ENCODE measurements around the gene ASB11.
"Not testable (repeated sequence)": the region's sequence is repeated elsewhere in the genome, so short reads cannot be mapped to it uniquely, and the experiment has no call there.

Gene ASB11

DNA sequence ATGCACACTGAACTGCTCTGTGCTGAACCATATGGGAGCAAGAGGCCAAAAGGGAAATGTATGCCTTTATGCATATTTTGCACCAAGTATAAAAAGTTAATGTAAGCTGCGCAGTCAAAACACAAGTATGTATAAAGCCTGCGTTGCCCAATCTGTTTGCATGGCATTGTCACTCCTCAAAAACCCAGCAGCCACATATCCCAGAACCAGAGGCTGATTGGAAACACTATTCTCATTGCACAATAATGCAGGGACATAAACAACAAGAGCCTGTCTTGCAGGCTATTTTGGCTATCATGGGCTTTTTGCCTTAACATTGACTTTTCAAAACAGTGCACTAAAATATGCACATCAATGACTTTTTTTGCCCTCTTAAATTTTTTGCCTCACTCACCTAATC, 40.5 kb downstream of the ASB11 start:
- DNase-seq (ENCODE audit: extremely low spot score), result no peak
- POLR2A ChIA-PET, result no interaction called here
- no peak for TF ChIP-seq SUZ12 (IDR thresholded peaks at IDR 0.05)
- TF ChIP-seq LEF1 (IDR thresholded peaks at IDR 0.05; ENCODE audit: borderline replicate concordance), result no peak
- no peak for TF ChIP-seq FOXA1 (IDR thresholded peaks at IDR 0.05)
- CTCF ChIA-PET, result no interaction called here

DNA sequence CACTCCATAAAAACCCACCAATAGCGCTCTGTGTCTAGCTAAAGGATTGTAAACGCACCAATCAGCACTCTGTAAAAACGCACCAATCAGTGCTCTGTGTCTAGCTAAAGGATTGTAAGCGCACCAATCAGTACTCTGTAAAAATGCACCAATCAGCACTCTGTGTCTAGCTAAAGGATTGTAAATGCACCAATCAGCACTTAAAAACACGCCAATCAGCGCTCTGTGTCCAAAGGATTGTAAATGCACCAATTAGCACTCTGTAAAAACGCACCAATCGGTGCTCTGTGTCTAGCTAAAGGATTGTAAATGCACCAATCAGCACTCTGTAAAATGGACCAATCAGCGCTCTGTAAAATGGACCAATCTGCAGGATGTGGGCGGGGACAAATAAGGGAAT, 42.2 kb downstream of the ASB11 start:
- CTCF ChIA-PET; POLR2A ChIA-PET; DNase-seq (ENCODE audit: extremely low spot score): not testable (repeated sequence)

DNA sequence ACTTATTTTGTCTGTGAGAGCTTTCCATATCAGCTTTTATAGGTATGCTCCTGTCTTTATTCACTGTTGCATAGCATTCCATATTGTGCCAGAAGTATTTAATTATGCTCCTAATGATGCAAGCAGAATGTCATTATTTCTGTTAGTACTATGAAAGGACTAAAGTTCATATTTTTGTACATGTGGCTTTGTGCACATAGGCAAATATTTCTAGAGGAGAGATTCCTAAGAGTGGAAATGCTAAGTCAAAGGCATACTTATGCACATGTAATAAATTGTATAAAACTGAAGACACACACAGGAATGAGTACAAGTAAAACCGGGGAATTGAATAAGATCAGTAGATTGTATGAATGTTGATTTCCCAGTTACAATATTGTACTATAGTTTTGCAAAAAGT, 43.7 kb downstream of the ASB11 start:
- CTCF ChIA-PET, result no interaction called here
- no peak for TF ChIP-seq FOXA1 (IDR thresholded peaks at IDR 0.05)
- TF ChIP-seq NFRKB (IDR thresholded peaks at IDR 0.05), result no peak
- TF ChIP-seq, protein P1, sequence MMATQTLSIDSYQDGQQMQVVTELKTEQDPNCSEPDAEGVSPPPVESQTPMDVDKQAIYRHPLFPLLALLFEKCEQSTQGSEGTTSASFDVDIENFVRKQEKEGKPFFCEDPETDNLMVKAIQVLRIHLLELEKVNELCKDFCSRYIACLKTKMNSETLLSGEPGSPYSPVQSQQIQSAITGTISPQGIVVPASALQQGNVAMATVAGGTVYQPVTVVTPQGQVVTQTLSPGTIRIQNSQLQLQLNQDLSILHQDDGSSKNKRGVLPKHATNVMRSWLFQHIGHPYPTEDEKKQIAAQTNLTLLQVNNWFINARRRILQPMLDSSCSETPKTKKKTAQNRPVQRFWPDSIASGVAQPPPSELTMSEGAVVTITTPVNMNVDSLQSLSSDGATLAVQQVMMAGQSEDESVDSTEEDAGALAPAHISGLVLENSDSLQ (IDR thresholded peaks at IDR 0.05), result no peak
- no peak for TF ChIP-seq L3MBTL2 (conservative IDR thresholded peaks at IDR 0.05)

DNA sequence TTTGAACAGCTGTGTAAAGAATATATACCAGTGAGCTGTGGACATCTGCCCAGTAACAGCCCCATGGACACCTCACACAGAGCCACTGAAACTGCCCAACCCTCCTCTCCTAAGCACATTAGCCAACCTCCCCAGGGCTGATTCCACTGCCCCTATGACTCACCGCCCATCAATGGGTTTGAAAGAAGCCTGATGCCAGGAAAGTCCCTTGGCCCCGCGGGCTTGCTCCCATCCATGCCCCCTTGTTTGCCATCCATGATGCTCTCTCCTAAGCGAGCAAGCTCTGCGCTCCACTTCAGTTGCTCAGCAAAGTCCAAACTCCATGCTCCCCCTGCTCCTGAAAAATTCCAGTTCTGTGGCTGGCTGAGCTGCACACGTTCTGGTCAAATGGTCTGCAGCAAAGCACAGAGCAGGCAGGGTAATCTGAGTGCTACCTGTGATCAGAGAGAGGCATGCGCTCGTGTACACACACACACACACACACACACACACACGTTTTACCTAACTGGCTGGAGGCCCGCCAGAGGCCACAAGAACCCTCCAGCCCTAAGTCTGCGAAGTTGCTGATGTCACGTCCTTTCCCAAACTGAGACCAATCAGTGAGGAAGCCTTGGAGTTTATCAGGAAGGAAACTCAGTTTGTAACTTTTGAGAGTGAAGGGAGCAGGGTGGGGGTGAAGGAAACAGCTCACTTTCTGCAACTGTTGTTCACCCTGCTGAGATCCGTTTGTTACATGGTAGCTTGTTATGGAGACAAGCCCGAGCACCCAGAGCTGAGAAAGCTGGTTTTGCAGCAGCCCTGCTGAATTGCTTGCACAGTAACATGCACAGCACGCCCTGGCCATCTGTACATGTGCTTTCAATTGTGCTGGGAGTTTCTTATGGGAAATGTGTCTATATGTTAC, 45.6 kb downstream of the ASB11 start, which contains the start of gene ASB9:
ASB9 (minus strand) TSS at position 466 of the 904 bp plus-strand sequence; CDS start at position 257, 209 bp downstream.
- no peak for DNase-seq (ENCODE audit: extremely low spot score)
- POLR2A ChIA-PET, result no interaction called here

More for the DNA sequence above, 43.7 kb downstream of the ASB11 start:
- POLR2A ChIA-PET, result no interaction called here
- no peak for DNase-seq (ENCODE audit: extremely low spot score)

DNA sequence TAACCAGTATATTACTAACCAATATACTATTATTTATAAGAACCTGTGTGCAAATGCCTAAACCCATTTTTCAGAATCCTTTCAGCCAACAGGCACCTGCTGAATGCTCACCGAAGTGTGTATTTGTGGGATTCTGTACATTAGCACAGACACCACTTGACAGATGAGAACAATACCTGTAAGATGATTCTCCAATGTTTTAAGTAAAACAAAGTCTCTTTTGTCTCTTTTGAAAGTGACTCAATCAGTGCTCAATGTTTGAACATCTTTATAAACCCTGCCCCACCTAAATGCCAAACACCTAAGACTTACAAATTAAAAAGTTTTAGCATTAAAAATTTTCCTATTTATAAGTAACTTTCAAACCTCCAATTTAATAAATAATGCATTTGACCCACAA, 46.3 kb downstream of the ASB11 start:
- TF ChIP-seq FOXM1 (IDR thresholded peaks at IDR 0.05; ENCODE audit: borderline replicate concordance) (no peak), FOXK2 (IDR thresholded peaks at IDR 0.05) (no peak), BHLHE40 (IDR thresholded peaks at IDR 0.05; ENCODE audit: borderline replicate concordance) (no peak), ZNF384 (IDR thresholded peaks at IDR 0.05) (no peak), SP1 (IDR thresholded peaks at IDR 0.05) (no peak), LEF1 (IDR thresholded peaks at IDR 0.05; ENCODE audit: borderline replicate concordance) (no peak), L3MBTL2 (conservative IDR thresholded peaks at IDR 0.05) (no peak)
- ChIA-PET POLR2A (no interaction called here), CTCF (no interaction called here)
- no peak for DNase-seq (ENCODE audit: extremely low spot score)

More for the DNA sequence above, 45.6 kb downstream of the ASB11 start, which contains the start of gene ASB9:
- CTCF ChIA-PET, result no interaction called here
- TF ChIP-seq ZNF384 (IDR thresholded peaks at IDR 0.05) (no peak), SP1 (IDR thresholded peaks at IDR 0.05) (no peak), CTBP1 (IDR thresholded peaks at IDR 0.05; ENCODE audit: borderline replicate concordance) (no peak), NFRKB (IDR thresholded peaks at IDR 0.05) (no peak), ARNT (IDR thresholded peaks at IDR 0.05) (no peak), TARDBP (IDR thresholded peaks at IDR 0.05) (no peak), FOXK2 (IDR thresholded peaks at IDR 0.05) (no peak), BHLHE40 (IDR thresholded peaks at IDR 0.05; ENCODE audit: borderline replicate concordance) (no peak), SUZ12 (IDR thresholded peaks at IDR 0.05) (no peak), L3MBTL2 (conservative IDR thresholded peaks at IDR 0.05) (no peak), FOXA1 (IDR thresholded peaks at IDR 0.05) (no peak), FOXM1 (IDR thresholded peaks at IDR 0.05; ENCODE audit: borderline replicate concordance) (no peak), ELF4 (IDR thresholded peaks at IDR 0.05) (no peak), LEF1 (IDR thresholded peaks at IDR 0.05; ENCODE audit: borderline replicate concordance) (no peak), HDGF (IDR thresholded peaks at IDR 0.05; ENCODE audit: borderline replicate concordance) (no peak)
- TF ChIP-seq, protein P1 (IDR thresholded peaks at IDR 0.05), result no peak

DNA sequence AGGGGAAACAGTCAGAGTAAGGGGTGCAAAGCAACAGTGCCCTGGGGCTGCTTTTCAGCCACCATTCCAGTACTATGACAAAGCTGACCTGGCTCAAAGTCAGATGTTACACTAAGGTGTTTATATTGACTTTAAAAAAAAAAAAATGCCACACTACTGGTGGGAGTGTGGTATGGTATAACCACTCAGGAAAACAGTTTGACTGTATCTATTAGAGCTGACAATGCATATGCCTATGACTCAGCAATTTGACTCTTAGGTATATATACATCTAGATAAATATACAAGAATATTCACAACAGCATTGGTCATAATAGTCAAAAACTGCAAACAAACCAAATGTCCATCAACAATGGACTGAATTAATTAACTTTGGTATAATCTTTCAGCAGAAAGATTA, 60.6 kb downstream of the ASB11 start:
- DNase-seq (ENCODE audit: extremely low spot score), result no peak
- TF ChIP-seq ZNF384 (IDR thresholded peaks at IDR 0.05), result no peak
- no peak for TF ChIP-seq SP1 (IDR thresholded peaks at IDR 0.05)
- no peak for TF ChIP-seq FOXM1 (IDR thresholded peaks at IDR 0.05; ENCODE audit: borderline replicate concordance)
- TF ChIP-seq TARDBP (IDR thresholded peaks at IDR 0.05), result no peak
- TF ChIP-seq HDGF (IDR thresholded peaks at IDR 0.05; ENCODE audit: borderline replicate concordance), result no peak
- TF ChIP-seq FOXA1 (IDR thresholded peaks at IDR 0.05), result no peak
- no peak for TF ChIP-seq BHLHE40 (IDR thresholded peaks at IDR 0.05; ENCODE audit: borderline replicate concordance)
- TF ChIP-seq NFRKB (IDR thresholded peaks at IDR 0.05), result no peak
- no peak for TF ChIP-seq L3MBTL2 (conservative IDR thresholded peaks at IDR 0.05)
- no peak for TF ChIP-seq ELF4 (IDR thresholded peaks at IDR 0.05)
- TF ChIP-seq LEF1 (IDR thresholded peaks at IDR 0.05; ENCODE audit: borderline replicate concordance), result no peak
- TF ChIP-seq, protein P1 (IDR thresholded peaks at IDR 0.05), result no peak
- TF ChIP-seq ARNT (IDR thresholded peaks at IDR 0.05), result no peak
- no peak for TF ChIP-seq SUZ12 (IDR thresholded peaks at IDR 0.05)
- TF ChIP-seq CTBP1 (IDR thresholded peaks at IDR 0.05; ENCODE audit: borderline replicate concordance), result no peak
- POLR2A ChIA-PET, result no interaction called here
- CTCF ChIA-PET, result no interaction called here

DNA sequence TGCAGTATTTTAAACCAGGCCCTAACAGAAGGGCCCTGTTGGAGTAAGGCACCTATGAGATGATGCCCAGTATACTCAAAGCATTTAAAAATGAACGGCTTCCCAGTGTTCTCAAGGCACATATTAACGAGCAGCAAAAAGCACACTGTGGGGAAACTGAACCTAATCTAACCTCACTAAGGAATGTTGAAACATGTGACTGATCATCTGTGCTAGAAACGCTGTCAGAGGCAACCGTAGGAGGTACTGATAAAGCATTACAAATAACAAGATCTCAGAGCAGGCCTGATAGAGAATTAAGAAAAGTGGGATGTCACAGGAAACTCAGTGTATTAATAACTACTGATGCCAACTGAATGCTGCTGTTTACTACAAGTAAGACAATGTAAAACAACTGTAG, 69.5 kb downstream of the ASB11 start:
- DNase-seq (ENCODE audit: extremely low spot score), result no peak
- ChIA-PET CTCF (no interaction called here), POLR2A (no interaction called here)
- no peak for TF ChIP-seq SUZ12 (IDR thresholded peaks at IDR 0.05)
- no peak for TF ChIP-seq SP1 (IDR thresholded peaks at IDR 0.05)
- no peak for TF ChIP-seq CTBP1 (IDR thresholded peaks at IDR 0.05; ENCODE audit: borderline replicate concordance)
- no peak for TF ChIP-seq ELF4 (IDR thresholded peaks at IDR 0.05)
- no peak for TF ChIP-seq FOXM1 (IDR thresholded peaks at IDR 0.05; ENCODE audit: borderline replicate concordance)
- TF ChIP-seq L3MBTL2 (conservative IDR thresholded peaks at IDR 0.05), result no peak
